Esophagus squamous epithelium (tissue), 5 donors: ENCODE results near the gene LARP4B. TPM values are rescaled to one million over a fixed set of nuclear protein-coding genes. Genes with fewer than 3 reads are reported as not detected.

ENCODE experiments used
- DNase-seq: peaks from one replicate; lab custom pipeline; 2025; lab: John Stamatoyannopoulos, UW
- H3K27ac ChIP-seq, 4 donors: fragments of 200-600 bp; sonication (generic); one replicate each; pipeline ENCODE4 v1.5.1; 2016 to 2019; ENCODE audit warnings: mild to moderate bottlenecking in 1 of 4
- H3K27me3 ChIP-seq, 4 donors: fragments of 200-600 bp; sonication (generic); 1 replicate in 3 of 4; 2 replicates in 1 of 4; pipeline versions ENCODE4 v1.5.1 to v1.6.0; 2017 to 2021; ENCODE audit warnings: antibody characterized with exemption in 1 of 4
- H3K36me3 ChIP-seq, 3 donors: fragments of 200-600 bp; sonication (generic); one replicate each; pipeline ENCODE4 v1.5.1; 2016 to 2019
- H3K4me1 ChIP-seq, 3 donors: fragments of 200-600 bp; sonication (generic); one replicate each; pipeline ENCODE4 v1.5.1; 2017 to 2019
- H3K4me3 ChIP-seq, 4 donors: fragments of 200-600 bp; sonication (generic); 1 replicate in 3 of 4; 2 replicates in 1 of 4; pipeline ENCODE4 v1.5.1; 2016 to 2019; ENCODE audit warnings: mild to moderate bottlenecking in 2 of 4, moderate library complexity in 1 of 4
- H3K9me3 ChIP-seq, 3 donors: fragments of 200-600 bp; sonication (generic); one replicate each; pipeline ENCODE4 v1.5.1; 2016 to 2019
- POLR2A ChIP-seq, 4 donors: fragments of 450-650 bp; IDR thresholded peaks; one replicate each; pipeline ENCODE4 v1.6.1; 2017; ENCODE audit warnings: antibody characterized with exemption in 4 of 4, mild to moderate bottlenecking in 4 of 4, moderate library complexity in 3 of 4
- WGBS, 2 donors: methylation state at CpG; one replicate each; pipeline ENCODE4 v1.1.5; 2018; 5-methylcytosine and 5-hydroxymethylcytosine counted together
- intact Hi-C: fragments of 100-400 bp; cut with DNase I; formaldehyde crosslinking; loops from one replicate; pipeline ENCODE4 v1.15.0; 2022
- total RNA-seq, 4 donors: library from RNA; depleted of rRNA; stranded (reverse); fragments of >200 nt; gene quantifications; one replicate each; pipeline ENCODE4 v1.1.0, GENCODE V29; 2016
- TF ChIP-seq, protein P1 (sequence below), 6 experiments: fragments of 450-650 bp in 4 of 6; fragments of 200-600 bp in 2 of 6; sonication (generic) in 2 of 6; IDR thresholded peaks; one replicate each; pipeline ENCODE4 v1.5.1; 2016 to 2019; ENCODE audit warnings: antibody characterized with exemption in 6 of 6, mild to moderate bottlenecking in 4 of 6, moderate library complexity in 4 of 6
- donor health status: DM: yes; HTN: yes; CAD: no.

Gene LARP4B
- total RNA-seq, 4 donors from 2014 or later = 32.7 to 75.5 (median 63.4) TPM

DNA sequence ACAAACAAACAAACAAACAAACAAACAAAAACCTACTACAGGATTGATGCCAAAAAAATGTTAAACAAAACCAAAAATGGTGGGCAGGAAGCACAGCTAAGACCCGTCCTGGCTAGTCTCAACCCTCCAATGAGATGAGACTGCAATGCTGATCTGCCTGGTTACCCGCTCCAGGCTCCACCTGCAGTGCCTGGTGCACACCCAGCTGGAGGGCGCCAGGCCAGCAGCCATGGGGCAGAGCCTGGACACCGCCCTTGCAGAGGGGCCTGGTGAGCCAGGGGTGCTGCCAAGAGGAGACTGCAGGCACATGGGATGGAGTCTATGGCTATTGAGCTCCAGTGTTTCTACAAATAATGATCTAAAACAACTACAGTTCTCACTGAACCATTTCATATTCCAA, 107.0 kb downstream of the LARP4B start:
- intact Hi-C loops = no loop called here
- no peak for DNase-seq
- WGBS, 2 donors = 76 to 90% methylated on average over 3 to 4 of the region's 4 CpGs

DNA sequence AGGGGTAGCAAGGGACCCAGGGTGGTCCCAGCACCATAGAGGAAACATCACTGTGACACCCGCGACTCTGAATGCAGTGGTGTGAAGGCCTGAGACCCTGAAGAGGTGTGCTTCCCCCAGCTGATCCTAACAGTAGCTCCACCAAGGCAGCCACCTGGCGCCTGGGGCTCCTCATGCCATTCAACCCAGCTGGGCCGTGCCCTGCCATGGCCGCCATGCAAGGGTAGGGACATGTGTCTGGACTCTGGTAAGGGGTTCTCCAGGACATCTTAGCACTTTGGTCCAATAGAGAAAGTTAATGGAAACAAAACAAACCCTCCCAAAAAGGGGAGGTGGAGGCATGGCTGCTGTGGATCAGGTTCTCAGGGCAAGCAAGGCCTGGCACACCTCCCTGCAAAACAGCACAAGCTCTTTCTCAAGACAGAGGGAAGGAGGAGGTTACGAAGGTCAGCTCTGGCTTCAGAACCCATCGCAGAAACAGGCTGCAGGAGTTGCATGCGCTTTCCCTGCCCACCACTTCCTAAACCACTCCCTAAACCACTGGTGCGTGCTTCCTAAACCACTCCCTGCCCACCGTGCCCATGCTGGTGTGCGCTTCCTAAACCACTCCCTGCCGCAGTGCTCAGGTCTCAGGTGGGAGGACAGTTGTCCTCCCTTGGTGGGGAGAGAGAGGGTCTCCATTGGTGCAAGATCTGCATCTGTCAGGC, 108.7 kb downstream of the LARP4B start:
- TF ChIP-seq, protein P1, sequence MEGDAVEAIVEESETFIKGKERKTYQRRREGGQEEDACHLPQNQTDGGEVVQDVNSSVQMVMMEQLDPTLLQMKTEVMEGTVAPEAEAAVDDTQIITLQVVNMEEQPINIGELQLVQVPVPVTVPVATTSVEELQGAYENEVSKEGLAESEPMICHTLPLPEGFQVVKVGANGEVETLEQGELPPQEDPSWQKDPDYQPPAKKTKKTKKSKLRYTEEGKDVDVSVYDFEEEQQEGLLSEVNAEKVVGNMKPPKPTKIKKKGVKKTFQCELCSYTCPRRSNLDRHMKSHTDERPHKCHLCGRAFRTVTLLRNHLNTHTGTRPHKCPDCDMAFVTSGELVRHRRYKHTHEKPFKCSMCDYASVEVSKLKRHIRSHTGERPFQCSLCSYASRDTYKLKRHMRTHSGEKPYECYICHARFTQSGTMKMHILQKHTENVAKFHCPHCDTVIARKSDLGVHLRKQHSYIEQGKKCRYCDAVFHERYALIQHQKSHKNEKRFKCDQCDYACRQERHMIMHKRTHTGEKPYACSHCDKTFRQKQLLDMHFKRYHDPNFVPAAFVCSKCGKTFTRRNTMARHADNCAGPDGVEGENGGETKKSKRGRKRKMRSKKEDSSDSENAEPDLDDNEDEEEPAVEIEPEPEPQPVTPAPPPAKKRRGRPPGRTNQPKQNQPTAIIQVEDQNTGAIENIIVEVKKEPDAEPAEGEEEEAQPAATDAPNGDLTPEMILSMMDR (IDR thresholded peaks at IDR 0.05) = no peak
- no peak for TF ChIP-seq POLR2A (IDR thresholded peaks at IDR 0.05)
- no peak for DNase-seq
- intact Hi-C loops = no loop called here
- 71 to 90% methylated on average over 10 of the region's 12 CpGs for WGBS, 2 donors
- H3K4me1 ChIP-seq = peaks cover 0 to 16% (median 0%) of the 10 kb centered on the region in 3 donors
- H3K4me3 ChIP-seq = no peak overlapping the region
- H3K9me3 ChIP-seq = no peaks in the 10 kb centered on the region
- H3K27ac ChIP-seq = no peak overlapping the region
- no peaks in the 10 kb centered on the region for H3K27me3 ChIP-seq
- peaks cover 29 to 100% (median 53%) of the 10 kb centered on the region in 3 donors for H3K36me3 ChIP-seq

More for the DNA sequence above, 107.0 kb downstream of the LARP4B start:
- Histone ChIP-seq H3K4me3 (no peak overlapping the region), H3K36me3 (peaks cover 44 to 100% (median 53%) of the 10 kb centered on the region in 3 donors), H3K27me3 (no peaks in the 10 kb centered on the region), H3K27ac (peak overlapping the region in 2 of 4 donors; percentile 36 to 47), H3K4me1 (peaks cover 0 to 16% (median 0%) of the 10 kb centered on the region in 3 donors), H3K9me3 (no peaks in the 10 kb centered on the region)
- no peak for TF ChIP-seq POLR2A (IDR thresholded peaks at IDR 0.05)
- TF ChIP-seq, protein P1 (IDR thresholded peaks at IDR 0.05) = no peak

DNA sequence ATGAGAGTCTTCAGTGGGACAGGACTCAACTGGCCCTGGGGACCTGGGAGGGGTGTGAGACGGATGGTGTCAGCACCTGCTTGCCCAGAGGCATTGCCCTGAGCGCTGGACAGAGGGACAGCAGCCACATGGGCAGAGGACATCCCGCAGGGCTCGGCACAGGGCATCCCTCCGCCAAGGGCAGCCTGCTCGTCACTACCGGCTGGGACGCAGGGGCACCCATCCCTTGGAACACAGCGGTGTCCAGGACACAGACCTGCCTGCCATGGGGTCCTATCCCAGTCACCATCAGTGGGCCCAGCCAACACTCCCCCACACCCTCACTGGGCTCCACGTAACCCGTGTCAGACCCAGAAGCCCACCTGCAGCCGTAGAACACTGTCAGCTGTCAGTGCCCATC, 109.3 kb downstream of the LARP4B start:
- Histone ChIP-seq H3K27ac (no peak overlapping the region), H3K27me3 (no peaks in the 10 kb centered on the region), H3K9me3 (no peaks in the 10 kb centered on the region), H3K4me3 (no peak overlapping the region), H3K36me3 (peaks cover 32 to 100% (median 51%) of the 10 kb centered on the region in 3 donors), H3K4me1 (peaks cover 0 to 16% (median 0%) of the 10 kb centered on the region in 3 donors)
- TF ChIP-seq, protein P1 (IDR thresholded peaks at IDR 0.05) = no peak
- TF ChIP-seq POLR2A (IDR thresholded peaks at IDR 0.05) = no peak
- WGBS, 2 donors = 80% methylated on average over 2 of the region's 12 CpGs; no CpG with 5 or more reads in 1 of the 2 donors
- intact Hi-C loops = no loop called here
- no peak for DNase-seq

DNA sequence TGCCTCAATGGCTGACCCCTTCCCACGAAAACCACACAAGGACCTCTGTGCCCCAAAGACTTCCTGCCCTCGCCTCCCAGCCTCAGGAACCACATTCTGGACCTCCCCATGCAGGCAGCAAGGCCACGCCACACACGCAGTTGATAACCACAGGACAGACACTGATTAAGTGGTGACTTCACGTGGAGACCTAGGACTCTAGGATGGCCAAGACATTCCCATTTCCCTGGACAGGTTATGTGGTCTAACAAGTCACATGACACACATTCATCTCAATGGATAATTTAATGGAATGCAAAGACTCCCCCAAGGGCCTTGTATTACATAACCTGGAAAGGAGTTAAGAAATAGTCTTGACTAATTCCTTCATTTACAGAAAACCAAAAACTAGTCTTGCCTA, 110.2 kb downstream of the LARP4B start:
- no peak for TF ChIP-seq POLR2A (IDR thresholded peaks at IDR 0.05)
- TF ChIP-seq, protein P1 (IDR thresholded peaks at IDR 0.05) = no peak
- no peak overlapping the region for H3K4me3 ChIP-seq

DNA sequence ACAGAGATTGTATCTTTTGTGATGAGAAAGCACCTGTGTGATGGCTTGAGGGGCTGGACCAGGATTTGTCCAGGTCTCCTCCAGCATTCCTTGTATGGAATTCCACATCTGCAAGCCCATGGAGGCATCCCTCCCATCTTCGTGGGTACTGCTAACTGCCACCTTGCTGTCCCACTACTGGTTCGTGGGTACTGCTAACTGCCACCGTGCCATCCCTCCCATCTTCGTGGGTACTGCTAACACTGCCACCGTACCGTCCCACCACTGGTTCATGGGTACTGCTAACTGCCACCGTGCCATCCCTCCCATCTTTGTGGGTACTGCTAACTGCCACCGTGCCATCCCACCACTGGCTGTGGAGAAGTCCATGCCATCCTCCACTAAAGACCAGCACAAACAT, 111.7 kb downstream of the LARP4B start:
- no peaks in the 10 kb centered on the region for H3K27me3 ChIP-seq
- no peaks in the 10 kb centered on the region for H3K9me3 ChIP-seq
- peaks cover 47 to 100% (median 52%) of the 10 kb centered on the region in 3 donors for H3K36me3 ChIP-seq
- 93 to 96% methylated on average over 7 to 8 of the region's 8 CpGs for WGBS, 2 donors
- no peak overlapping the region for H3K27ac ChIP-seq
- H3K4me3 ChIP-seq = no peak overlapping the region
- TF ChIP-seq, protein P1 (IDR thresholded peaks at IDR 0.05) = no peak
- no peak for DNase-seq
- peaks cover 0 to 9% (median 0%) of the 10 kb centered on the region in 3 donors for H3K4me1 ChIP-seq
- intact Hi-C loops = no loop called here

More for the DNA sequence above, 110.2 kb downstream of the LARP4B start:
- H3K9me3 ChIP-seq = no peaks in the 10 kb centered on the region
- DNase-seq = no peak
- H3K4me1 ChIP-seq = peaks cover 0 to 16% (median 0%) of the 10 kb centered on the region in 3 donors
- H3K27ac ChIP-seq = no peak overlapping the region
- H3K27me3 ChIP-seq = no peaks in the 10 kb centered on the region
- peaks cover 37 to 100% (median 59%) of the 10 kb centered on the region in 3 donors for H3K36me3 ChIP-seq
- WGBS, 2 donors = 72 to 75% methylated on average over 2 to 3 of the region's 5 CpGs
- intact Hi-C loops = no loop called here
